CD4-positive, alpha-beta T cell treated with Interleukin-15 for 4 hours (primary cell): ENCODE results near the gene PIGH.
A peak's percentile ranks its signal among the peaks of the same experiment; 100 is the strongest.
"Not testable (repeated sequence)": the region's sequence is repeated elsewhere in the genome, so short reads cannot be mapped to it uniquely, and the experiment has no call there.

ENCODE experiments used
- DNase-seq: peaks from one replicate; pipeline ENCODE4 v3.0.0-alpha.2; 2020; ENCODE audit warnings: low spot score

The PIGH gene

GRCh38 chr14:67599698-67600561, at the start of gene PIGH:
TSS of gene PIGH (minus strand) at chr14:67600268. CDS start at chr14:67600203, 65 bp downstream.
- peak; percentile 93 for DNase-seq

DNA sequence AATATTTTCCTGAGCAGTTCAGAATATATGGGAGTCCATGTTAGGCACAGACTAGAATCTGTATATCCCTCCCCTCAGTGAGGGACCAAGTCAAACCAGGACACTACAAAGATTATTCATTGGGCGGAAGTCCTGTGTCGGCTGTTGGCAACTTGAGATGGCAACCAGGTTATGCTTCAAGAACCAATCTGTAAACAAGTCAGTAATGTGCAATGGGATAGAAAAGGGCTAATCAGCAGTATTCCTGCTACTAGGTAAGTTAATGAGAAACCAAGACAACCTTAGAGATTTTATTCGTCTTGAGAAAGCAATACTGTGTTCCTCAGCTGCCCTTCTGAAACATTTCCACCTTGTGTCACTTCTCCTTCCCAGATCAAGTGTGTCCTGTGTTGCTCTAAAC, 46.1 kb upstream of the PIGH start:
- no peak for DNase-seq

GRCh38 chr14:67645414-67645813, 45.3 kb upstream of the PIGH start:
- DNase-seq, result no peak

DNA sequence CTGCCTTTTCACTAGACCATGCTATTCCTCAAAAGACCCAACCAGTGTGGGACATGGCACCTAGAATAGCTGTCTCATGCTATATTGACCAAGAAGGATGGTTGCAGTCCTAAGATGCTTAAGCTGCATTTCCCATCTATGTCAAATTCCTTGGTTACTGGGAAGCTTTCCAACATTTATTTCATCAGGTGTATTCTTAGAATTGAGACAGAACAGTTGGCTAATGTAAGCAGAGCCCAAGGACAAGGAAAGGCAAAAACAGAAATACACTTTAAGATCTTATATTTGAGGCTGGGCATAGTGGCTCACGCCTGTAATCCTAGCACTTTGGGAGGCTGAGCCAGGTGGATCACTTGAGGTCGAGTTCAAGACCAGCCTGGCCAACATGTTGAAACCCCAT, 44.4 kb upstream of the PIGH start:
- no peak for DNase-seq

GRCh38 chr14:67643713-67644112, 43.6 kb upstream of the PIGH start:
- DNase-seq, result no peak

DNA sequence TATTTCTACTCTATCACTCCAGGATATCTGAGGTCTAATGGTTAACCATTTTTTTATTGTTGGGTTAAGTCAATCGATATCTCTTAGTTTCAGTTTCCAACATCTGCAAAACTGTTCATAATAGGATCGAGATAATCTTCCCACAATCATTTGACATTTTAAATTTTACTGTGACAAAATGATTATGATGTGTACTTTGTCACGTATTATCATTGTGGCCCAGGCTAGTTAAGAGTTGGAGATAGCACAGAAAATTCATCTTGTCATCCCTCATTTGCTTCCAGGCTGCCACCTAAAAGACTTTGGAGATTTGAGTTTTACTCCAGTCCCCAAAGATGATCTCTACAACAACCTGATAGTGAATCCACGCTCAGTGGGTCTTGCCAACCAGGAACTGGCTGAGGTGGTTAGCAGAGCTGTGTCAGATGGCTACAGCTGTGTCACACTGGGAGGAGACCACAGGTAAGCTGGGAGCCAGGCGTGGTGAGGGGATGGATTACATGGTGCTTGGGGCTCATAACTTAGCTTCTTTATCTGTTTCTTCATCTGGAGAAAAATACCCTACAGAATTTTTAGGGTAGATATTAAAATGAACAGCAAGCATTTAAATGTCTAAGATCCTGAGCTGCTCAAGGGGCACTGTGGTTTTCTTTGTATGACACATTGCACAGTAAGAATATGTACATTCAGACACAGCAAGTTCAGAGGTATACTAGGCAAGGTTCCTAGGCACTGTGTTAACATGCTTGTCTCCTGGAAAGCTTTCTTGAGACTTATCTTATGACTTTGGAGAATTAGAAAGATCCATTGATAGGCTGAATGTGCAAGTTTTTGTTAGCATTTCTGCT, 42.1 kb upstream of the PIGH start:
- no peak for DNase-seq

GRCh38 chr14:67641480-67641879, 41.4 kb upstream of the PIGH start:
- no peak for DNase-seq

GRCh38 chr14:67638642-67639041, 38.6 kb upstream of the PIGH start:
- no peak for DNase-seq

GRCh38 chr14:67636361-67636919, 36.4 kb upstream of the PIGH start:
- DNase-seq, result no peak

GRCh38 chr14:67633451-67634147, 33.5 kb upstream of the PIGH start:
- DNase-seq, result no peak

- DNase-seq, result no peak
These were observed 30.9 kb upstream of the PIGH start for GRCh38 chr14:67630938-67631337.

DNA sequence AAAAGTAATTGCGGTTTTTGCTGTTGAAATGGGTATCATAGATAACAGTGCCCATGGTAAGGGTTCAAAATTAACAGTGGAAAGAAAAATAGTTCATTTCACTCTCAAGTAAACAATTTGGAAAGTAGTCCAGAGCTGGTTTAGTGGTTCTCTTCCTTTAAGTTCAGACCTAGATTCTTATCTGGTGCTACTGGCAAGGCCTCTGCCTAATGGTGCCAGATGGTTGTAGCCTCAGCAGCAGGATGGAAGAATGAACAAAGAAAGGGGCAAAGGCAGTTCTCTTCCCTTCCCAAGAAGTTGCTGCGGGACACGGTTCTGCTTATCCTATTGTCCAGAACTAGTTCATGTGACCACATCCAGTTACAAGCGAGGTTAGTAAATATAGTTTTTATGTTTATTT, 30.1 kb upstream of the PIGH start:
- DNase-seq, result no peak

- DNase-seq, result no peak
These were observed 27.5 kb upstream of the PIGH start for GRCh38 chr14:67627519-67627918.

- DNase-seq, result not testable (repeated sequence)
These were observed 26.1 kb upstream of the PIGH start for GRCh38 chr14:67626131-67626530.

GRCh38 chr14:67623114-67623513, 23.0 kb upstream of the PIGH start:
- no peak for DNase-seq

- DNase-seq, result no peak
These were observed 22.6 kb upstream of the PIGH start for GRCh38 chr14:67622675-67623074.

- DNase-seq, result no peak
These were observed 20.2 kb upstream of the PIGH start for GRCh38 chr14:67620217-67620785.

GRCh38 chr14:67619446-67620216, 19.6 kb upstream of the PIGH start, which contains the start of gene ARG2:
TSS of gene ARG2 (plus strand) at chr14:67619920. CDS start at chr14:67619978, 58 bp downstream.
- peak; percentile 95 for DNase-seq

GRCh38 chr14:67618617-67619063, 18.6 kb upstream of the PIGH start:
- peak; percentile 77 for DNase-seq

- no peak for DNase-seq
These were observed 10.4 kb upstream of the PIGH start for GRCh38 chr14:67610491-67610890.
